Hematopoietic multipotent progenitor cell treated with erythropoietin and hydrocortisone succinate and interleukin-3 and kit ligand, for 4 days (in vitro differentiated cells): ENCODE data around the gene PACSIN1.
"Not testable (repeated sequence)": the region's sequence is repeated elsewhere in the genome, so short reads cannot be mapped to it uniquely, and the experiment has no call there.

Experiments
- DNase-seq: peaks from one replicate; pipeline ENCODE4 v3.0.0-alpha.2; 2015

Gene PACSIN1

DNA sequence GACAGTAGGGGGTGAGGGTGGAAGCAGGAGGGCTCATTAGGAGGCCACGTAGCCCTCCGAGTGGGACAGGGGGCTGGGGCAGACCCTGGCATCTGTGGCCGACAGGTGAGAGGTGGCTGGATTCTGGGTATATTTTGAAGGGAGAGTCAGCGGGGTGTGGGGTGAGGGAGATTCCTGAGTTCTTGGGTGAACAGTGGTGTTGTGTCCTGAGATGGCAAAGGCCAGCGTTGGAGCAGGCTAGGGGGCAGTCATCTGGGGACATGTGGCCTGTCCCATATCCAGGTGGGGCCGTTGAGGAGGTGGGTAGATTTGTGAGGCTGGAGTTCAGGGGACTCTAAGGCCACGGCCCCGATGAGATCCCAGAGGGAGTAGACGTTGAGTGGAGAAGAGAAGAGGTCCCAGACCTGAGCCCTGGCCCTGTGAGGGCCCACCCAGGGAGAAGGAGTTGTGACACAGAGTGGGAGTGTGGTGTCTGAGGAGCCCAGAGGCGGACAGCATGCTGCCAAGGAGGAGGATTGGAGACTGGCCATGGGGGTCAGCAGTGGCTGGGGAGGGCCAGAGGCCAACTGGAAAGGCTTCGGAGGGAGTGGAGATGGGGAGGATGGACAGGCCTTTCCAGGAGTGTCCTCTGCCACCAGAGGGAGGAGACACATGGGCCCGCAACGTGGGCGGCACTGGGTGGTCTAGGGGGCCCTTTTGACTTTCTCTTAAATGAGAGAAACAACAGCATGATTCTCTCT lies 19.6 kb downstream of the PACSIN1 start:
- DNase-seq: no peak

DNA sequence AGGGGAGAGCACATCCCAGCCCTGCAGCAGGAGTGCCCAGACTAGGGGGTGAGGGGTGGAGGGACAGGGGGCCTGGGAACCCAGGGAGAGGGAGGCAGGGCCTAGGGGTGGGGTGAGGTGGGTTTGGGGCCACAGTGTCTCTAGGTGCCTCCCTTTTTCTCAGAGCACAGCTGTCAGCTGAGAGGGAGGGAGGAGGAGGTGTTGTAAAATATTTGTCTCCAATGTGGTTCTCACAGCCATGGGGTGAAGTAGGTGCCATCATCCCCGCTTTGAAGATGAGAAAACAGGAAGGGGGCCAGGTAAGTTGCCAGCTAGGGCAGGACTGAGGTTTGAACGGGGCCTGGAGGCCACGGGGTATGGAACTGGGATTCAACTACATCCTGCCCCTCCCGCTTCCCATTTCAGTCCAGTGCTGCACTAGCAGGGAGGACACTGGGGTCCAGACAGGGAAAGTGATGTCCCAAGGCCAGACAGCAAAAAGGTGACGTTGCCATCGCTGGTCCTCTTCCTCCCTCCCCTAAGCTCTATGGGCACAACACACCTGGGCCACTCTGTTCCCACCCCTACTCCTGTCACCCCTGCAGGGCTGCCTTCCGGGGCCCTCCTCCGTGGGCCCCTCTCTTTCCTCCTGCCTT lies 20.3 kb downstream of the PACSIN1 start:
- no peak for DNase-seq

DNA sequence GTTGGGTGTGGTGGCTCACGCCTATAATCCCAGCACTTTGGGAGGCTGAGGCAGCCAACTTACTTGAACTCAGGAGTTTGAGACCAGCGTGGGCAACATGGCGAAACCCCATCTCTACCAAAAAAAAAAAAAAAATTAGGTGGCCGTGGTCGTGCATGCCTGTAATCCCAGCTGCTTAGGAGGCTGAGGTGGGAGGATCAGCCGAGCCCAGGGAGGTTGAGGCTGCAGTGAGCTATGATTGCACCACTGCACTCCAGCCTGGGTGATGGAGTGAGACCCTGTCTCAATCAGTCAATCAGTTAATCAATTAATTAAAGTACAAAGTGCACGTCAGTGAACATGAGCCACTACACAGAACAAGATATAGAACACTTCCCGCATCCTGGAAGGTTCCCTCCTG lies 21.0 kb downstream of the PACSIN1 start:
- DNase-seq: not testable (repeated sequence)

DNA sequence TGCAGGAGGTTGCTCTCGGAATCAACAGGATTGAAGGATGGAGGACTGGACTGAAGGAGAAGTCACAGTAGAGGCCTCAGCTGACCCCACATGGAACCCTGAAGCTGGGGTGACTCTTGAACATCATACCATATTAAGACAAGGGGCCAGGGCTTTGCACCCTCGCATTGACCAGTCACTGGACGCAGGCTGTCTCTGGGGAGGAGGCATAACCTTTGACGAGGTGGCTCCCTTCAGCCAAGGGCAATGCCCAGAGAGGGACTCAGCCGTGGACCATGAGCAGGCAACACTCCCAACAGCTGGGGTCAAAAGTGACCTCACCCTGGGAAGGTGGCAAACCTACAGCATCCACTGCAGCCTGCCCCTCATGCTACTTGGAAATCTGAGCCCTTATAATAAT lies 21.7 kb downstream of the PACSIN1 start:
- DNase-seq: no peak

DNA sequence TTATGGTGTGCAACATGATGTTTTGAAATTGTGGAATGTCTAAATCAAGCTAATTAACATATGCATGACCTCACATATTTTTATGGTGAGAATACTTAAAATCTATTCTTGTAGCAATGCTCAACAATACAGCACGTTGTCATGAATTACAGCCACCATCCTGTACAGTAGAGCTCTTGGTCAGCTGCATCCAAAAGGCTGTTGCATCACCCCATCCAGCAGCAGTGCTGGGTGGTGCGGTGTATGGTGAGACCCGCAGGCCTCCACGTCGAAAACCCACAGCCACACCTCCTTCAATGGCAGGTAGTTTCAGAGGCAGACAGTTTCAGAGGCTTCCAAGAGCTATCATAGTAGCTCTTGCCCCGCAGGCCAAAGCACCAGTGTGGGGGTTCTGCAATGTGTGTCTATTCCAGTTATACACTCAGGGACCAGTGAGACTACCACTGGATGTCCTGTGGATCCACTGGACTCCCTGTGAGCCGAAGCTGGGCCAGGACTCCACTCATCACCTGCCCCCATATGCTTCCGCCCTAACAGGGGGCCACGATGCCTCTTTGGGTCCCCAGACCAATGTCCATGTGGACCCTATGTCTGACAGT lies 23.4 kb downstream of the PACSIN1 start:
- DNase-seq: no peak

DNA sequence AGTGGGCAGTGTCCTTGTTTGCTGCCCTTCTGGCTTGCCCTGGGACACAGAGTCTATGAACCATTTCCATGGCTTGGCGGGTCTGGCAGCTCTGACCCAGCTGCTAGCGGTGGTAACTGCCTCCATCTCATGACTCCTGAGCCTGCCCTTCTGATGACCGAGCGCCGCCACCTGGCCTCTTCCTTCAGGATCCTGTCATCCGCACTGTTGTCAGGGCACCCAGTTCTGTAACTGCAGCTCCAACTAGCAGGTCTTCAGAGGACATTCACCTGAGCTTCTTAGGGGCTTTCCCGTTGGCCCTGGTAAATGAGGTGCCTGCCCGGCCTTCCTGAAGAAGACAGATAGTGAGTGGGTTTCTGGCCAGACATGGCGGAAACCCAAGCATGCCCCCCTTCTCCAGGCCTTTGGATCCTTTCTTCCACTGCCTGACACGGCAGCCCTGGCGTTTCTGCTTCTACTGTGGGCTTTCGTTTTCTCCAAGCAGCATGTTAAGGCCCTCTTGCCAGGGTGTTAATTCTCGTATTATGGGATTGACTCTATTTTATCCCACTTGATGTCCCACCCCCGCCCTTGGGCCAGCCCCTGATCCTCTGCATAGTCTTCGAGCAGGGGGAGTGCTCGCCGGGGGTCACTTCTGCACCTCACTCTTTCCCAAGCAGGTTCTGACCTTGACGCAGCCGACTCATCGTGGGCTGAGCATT lies 24.7 kb downstream of the PACSIN1 start:
- no peak for DNase-seq

DNA sequence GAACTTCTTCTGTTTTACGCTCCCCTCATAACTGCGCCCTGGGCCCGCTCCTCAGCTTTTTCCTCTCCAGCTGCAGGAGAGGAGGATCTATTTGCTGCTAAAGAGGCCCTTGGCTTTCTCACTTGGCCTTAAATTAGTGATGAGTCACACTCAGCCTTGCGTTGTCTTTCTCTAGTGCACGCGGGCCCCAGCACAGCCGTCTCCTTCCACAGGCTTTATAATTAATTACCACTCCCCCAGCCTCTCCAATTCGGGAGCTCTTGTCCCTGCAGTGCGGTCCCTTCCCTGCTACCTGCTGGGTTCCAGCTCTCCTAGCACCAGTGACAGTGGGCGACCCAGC lies 25.2 kb downstream of the PACSIN1 start:
- peak; percentile 30 for DNase-seq

DNA sequence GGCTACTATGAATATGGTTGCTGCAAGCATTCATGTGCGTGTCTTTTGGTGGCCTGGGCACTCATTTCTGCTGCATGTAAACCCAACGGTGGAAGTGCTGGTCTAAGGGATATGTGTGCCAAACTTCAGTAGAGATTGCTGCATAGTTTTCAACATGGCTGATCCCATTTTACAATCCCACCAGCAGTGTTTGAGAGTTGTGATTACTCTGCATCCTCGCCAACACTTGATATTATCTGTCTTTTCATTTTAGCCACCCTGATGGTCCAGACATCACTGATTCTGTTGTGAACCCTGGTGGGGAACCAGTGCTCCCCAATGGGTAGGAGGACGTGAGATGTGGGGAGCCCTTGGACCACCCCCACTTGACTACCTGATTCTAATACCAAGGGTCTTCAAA lies 27.5 kb downstream of the PACSIN1 start:
- DNase-seq: no peak

DNA sequence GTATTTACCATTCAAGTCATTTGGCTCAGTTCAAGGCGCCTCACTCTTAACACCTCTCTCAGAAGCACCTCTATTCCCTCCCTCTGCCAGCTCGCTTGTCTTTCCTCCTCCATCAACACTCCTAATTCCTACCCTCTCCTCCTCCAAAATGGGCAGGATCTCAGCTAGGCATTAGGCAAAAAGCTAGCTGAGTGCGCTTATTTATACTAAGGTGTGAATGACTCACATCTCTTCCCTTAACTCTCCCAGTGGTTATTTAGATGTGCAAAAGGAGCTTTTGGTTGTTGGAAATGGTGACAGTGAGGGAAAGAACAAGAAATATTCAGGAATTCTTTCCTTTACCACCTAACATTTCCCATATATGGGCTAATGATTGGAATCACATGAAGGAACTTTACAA lies 29.1 kb downstream of the PACSIN1 start:
- DNase-seq: no peak

DNA sequence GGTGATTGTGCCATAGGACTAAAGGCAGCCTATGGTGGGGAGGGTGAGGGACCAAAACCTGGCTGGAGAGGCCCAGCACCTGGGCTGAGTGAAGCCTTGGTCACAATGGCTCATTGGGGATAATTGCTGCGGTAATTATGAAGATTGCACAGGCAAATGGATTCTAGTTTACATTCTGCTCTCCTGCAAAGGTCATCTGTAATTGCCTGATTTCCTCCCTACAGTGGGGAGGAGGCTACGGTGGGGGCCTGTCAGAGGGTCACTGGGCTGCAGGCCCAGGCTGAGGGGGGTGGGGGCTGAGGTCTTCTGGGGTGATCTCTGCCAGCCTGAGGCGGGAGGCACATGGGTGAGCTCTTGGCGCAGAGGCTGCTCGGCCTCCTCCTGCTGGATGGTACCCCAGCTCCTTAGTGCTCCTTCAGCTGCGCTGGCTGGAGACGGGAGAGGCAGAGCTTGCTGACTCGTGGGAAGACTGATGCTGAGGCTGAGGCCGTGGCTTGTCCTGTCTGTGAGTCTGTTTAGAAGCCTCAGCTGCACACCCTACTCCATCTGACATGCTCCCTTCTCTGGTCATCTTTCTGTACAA lies 30.3 kb downstream of the PACSIN1 start:
- DNase-seq: no peak

DNA sequence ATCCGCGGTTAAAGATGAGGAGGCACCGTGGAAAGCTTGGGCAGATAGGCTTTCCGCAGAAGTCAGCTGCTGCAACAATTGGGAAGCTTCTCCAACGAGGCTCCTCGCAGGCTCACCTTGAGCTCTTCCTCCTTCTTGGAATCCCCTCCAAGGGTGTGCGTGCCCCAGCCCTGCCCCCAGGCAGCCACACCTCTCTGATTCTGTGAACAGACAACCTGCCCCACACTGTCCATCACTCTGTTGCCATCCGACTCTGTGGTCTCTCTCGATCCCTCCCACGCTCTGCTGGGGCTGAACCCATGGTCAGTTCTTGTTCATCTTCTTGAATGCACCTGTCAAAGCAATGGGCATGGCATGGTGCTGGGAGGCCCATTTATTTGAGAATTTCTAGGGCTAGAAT lies 31.5 kb downstream of the PACSIN1 start:
- DNase-seq: no peak

DNA sequence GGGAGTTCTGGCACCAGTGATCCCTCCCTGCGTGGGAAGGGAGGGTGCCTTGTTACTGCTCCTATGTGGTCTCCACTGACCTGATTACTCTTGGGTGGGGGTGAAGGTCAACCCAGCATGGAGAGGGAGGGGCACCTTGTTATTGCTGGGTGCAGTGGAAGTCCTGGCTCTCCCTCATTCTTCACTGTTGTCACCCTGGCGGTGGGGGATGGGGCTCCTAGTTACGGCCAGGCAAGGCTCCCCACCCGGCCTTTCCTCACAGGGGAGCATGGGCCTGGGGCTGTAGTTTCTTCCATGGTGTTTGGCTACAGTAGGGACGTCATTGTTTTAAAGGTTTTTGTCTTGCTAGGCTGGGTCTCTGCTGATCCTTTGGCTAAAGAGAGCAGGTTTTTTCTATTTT lies 40.8 kb downstream of the PACSIN1 start:
- no peak for DNase-seq

DNA sequence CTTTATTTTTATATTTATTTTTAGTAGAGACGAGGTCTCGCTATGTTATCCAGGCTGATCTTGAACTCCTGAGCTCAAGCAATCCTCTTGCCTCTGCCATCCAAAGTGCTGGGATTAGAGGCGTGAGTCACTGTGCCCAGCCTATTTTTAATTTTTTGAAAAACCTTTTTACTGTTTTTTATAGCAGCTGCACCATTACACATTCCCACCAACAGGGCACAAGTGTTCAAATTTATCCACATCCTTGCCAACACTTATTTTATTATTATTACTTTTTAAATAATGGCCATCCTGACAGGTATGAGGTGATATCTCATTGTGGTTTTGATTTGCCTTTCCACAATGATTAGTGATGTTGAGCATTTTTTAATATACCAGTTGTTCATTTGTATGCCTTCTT lies 42.5 kb downstream of the PACSIN1 start:
- no peak for DNase-seq

DNA sequence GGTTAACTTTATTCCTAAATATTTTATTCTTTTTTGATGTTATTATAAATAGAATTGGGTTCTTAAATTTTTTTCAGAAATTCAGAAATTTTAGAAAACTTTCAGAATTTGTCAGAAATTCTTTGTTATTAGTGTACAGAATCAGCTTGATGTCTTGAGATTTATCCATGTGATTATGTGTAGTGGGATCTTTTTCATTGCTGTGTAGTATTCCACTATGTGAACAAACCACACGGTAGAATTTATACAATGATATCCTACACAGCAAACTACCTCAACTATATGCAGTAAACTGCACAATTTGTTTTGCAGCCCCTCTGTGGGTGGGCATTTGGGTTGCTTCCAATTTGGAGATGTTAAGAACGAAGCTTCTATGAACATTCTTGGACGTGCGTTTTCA lies 43.9 kb downstream of the PACSIN1 start:
- no peak for DNase-seq

DNA sequence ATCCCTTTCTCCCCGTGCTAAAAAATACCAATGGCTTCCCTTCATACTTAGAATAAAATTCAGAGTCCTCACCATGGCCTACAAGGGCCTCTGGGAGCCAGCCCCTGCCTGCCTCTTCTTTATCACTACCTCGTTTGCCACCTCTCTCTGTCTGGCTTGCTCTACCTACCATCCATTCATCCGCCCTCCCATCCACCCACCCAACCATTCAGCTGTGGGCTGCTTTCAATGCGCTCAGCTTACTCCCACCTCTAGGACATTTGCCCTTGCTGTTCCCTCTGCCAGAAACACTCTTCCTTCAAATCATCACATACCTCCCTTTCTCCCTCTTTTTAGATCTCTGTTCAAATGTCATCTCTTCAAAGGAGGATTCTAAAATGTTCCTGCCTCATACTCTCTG lies 44.4 kb downstream of the PACSIN1 start:
- DNase-seq: no peak

DNA sequence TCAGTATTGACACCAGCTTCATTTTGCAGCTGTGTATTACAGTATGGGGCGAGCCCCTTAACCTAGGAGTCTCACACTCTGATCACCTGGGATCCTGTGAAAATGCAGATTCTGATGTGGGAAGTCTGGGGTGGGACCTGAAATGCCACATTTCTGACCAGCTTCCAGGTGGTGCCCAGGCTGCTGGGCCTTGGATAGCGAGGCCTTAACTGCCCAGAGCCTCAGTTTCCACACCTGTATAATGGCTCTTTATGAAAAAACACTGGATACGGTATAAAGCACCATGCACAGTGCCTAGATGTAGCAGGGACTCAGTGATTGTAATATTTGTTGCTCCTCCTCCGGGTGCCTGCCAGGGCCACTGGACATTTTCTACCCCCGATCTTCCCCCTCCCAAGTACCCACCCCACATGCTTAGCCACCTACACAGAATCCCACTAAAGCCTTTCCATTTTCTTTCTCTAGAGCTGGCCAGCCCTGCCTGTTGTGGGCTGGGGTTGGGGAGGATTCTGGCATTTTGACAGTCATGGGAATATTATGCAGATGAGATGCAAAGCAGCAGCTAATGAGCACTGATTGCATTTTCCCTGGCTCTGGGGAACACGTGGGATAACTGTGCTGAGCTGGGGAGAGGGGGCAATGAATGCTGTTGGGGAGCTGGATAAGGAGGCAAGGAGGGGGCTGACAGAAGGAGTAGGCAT lies 45.5 kb downstream of the PACSIN1 start:
- no peak for DNase-seq

DNA sequence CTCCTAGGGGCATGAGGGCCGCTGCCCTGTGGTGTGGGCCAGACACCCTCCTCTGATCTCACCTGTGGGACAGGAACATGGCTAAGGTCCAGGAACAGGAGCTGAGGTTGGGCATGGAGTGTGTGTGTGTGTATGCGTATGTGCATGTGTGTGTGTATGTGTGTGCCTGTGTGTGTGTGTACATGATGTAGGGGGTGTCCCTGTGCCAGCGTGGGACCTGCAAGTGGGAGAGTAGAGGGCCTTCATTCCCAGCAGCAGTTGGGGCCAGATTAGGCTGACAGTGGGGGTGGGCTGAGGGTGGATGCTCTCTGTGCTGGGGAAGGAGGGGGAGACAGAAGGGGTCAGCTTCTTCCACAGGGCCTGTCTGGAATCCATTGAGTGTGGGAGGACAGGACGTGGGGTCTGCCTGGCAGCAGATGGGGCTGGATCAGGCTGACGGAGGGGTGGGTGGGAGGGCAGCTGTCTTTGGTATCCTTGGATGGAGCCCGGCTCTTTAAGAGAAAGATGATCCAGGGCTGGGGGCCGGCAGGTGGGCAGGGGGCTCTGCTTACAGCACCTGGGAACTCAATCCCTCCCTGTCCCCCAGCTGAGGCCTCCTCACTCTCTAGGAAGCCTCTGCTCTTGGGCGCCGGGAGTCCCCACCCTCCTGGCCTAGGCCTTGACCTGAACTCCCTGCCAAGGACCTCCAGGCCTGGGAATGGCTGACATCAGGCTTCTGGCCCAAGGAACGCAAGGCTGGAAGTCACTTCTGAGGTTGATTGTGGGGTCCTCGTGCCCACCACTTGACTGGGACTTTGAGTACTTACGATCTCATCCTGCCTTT lies 46.2 kb downstream of the PACSIN1 start:
- no peak for DNase-seq

DNA sequence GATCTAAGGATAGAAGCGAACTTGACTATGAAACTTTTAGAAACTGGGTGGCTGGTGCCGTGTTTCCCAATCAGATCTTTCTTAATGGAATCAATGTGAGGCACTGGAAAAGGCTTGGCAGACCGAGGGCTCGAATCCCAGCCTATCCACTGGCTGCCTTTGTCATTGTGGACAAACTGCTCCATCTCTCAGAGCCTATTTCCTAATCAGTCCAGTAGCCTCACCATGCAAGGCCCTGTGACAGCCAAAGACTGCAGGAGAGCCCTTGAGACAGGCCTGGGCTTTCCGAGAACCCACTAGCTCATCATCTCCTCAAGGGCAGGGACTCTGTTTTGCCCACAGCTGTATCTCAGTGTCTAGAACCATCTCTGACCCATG lies 46.9 kb downstream of the PACSIN1 start:
- no peak for DNase-seq

DNA sequence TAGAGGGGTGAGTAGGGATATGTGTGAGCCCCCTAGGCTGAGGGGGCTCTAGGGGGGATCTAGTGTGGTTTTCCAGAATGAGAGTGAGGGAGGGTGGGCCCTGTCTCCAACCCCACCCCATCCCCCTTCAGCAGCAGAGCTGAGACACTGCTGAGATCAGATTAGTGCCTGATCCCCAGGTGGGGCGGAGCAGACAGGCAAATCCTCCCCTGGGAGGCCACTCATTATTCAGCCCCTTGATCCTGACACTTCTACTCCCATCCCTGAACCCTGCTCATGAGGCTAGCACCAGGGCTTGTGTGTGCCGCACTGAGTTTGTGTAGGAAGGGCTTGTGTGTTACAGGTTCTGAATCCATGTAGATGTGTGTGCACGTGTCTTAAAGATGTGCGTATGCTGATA lies 47.8 kb downstream of the PACSIN1 start:
- DNase-seq: no peak

DNA sequence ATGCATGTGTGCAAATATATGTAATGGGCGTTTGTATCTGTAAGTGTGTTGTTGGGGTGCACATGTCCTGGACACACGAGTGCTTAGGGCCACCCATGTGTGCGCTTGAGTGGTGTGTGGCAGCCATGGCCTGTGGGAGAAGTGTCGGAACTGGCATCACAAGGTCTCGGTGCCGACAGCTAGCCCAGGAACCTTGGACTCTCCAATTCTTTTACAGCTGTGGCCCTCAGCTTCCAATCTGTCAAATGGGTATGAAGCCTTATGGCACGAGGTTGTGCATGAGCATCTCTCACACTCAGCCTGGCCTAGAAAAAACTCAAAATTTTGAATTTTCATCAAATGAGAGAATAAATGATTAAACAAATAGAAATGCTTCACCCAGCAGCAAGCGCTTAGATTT lies 48.2 kb downstream of the PACSIN1 start:
- no peak for DNase-seq

DNA sequence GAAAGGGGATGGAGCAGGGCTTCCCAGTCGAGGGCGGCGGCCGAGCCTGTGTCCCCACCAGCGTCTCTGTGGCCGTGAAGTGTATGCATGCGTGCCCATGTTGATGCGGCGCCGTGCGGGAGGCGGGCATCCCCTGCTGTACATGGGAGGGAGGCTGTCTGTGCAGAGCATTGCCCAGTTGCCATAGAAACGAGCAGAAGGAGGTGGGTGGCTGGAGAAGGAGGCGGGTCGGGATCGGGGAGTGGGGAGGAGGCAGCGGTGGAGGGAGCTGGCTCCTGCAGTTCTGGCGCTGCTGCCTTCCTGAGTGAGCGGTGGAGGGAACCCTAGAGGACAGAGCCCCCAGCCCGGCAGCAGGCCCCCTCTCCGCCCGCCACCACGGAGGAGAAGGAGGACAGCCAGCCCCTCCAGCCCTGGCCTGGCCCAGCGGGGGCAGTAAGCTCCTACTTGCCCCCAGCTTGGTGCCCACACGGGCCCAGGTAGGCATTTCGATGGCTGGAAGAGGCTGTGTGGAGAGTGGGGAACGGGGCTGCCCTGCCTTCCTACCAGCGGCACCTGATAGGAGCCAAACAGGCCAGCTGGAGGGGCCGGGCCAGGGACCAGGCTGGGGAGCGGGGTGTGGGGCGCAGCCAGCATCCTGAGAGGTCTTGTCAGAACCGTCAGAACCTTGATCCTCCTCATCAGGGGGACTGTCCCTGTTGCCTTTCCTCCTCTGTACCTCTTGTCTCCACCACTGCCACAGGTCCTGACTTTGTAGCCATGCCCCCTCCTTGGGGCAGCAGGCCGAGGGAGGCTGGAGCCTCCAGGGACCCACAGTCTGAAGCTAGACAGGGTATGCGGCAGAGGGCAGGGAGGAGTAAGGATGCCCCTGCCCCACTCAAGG lies 49.0 kb downstream of the PACSIN1 start:
- DNase-seq: peak; percentile 52
